Neural cell (in vitro differentiated cells): ENCODE results near the gene YEATS4. TPM values are rescaled to one million over a fixed set of nuclear protein-coding genes. Genes with fewer than 3 reads are reported as not detected.

Experiments
- H2AFZ ChIP-seq: fragments of 200-600, 300-800 bp; sonication (generic), shearing (Covaris generic); 2 replicates; pipeline ENCODE4 v1.6.0; 2014; ENCODE audit warnings: low read depth, mild to moderate bottlenecking, antibody characterized with exemption, low read length, moderate library complexity
- H3F3A ChIP-seq: fragments of 200-600 bp; shearing (Covaris generic); 2 replicates; pipeline ENCODE4 v1.6.1; 2016; ENCODE audit warnings: mild to moderate bottlenecking, moderate library complexity, mixed read lengths, antibody characterized with exemption, low read length; ENCODE audit not compliant: insufficient read depth, poor library complexity, severe bottlenecking
- H3K27ac ChIP-seq: fragments of 200-600, 300-800 bp; sonication (generic), shearing (Covaris generic); 2 replicates; pipeline ENCODE4 v1.5.1; 2014; ENCODE audit warnings: mild to moderate bottlenecking, low read length, moderate library complexity
- H3K27me3 ChIP-seq: fragments of 300-800, 200-600 bp; sonication (generic), shearing (Covaris generic); 2 replicates; pipeline ENCODE4 v1.6.0; 2014; ENCODE audit warnings: mild to moderate bottlenecking, low read depth, low read length, moderate library complexity; ENCODE audit not compliant: insufficient read depth
- H3K36me3 ChIP-seq: fragments of 300-800, 200-600 bp; sonication (generic), shearing (Covaris generic); 2 replicates; pipeline ENCODE4 v1.5.1; 2014; ENCODE audit warnings: mild to moderate bottlenecking, antibody characterized with exemption, low read length, moderate library complexity; ENCODE audit not compliant: insufficient read depth
- H3K4me2 ChIP-seq: fragments of 300-800, 200-600 bp; sonication (generic), shearing (Covaris generic); 2 replicates; pipeline ENCODE4 v1.6.0; 2014; ENCODE audit warnings: mild to moderate bottlenecking, low read length
- H3K4me3 ChIP-seq: fragments of 300-800, 200-600 bp; sonication (generic), shearing (Covaris generic); 2 replicates; pipeline ENCODE4 v1.5.1; 2014; ENCODE audit warnings: mild to moderate bottlenecking, low read length, moderate library complexity
- H3K79me2 ChIP-seq: fragments of 200-600 bp; shearing (Covaris generic); replicated peaks from 2 replicates; pipeline ENCODE4 v1.6.0; 2014; ENCODE audit warnings: mild to moderate bottlenecking, low read length, moderate library complexity; ENCODE audit not compliant: insufficient read depth
- H3K9ac ChIP-seq: fragments of 300-800, 200-600 bp; sonication (generic), shearing (Covaris generic); 2 replicates; pipeline ENCODE4 v1.6.1; 2016; ENCODE audit warnings: mild to moderate bottlenecking, low read length, mixed read lengths
- H3K9me2 ChIP-seq: fragments of 200-600 bp; shearing (Covaris generic); 2 replicates; pipeline ENCODE4 v1.6.1; 2016; ENCODE audit warnings: mild to moderate bottlenecking, low read length, mixed read lengths; ENCODE audit not compliant: insufficient read depth
- H3K9me3 ChIP-seq: fragments of 200-600, 300-800 bp; sonication (generic), shearing (Covaris generic); 2 replicates; pipeline ENCODE4 v1.6.1; 2016; ENCODE audit warnings: mild to moderate bottlenecking, mixed run types, low read length, moderate library complexity, mixed read lengths
- H4K20me1 ChIP-seq: fragments of 200-600 bp; shearing (Covaris generic); 2 replicates; pipeline ENCODE4 v1.6.1; 2016; ENCODE audit warnings: mild to moderate bottlenecking, mixed run types; ENCODE audit not compliant: insufficient read depth
- EP300 ChIP-seq: fragments of 450-650 bp; conservative IDR thresholded peaks from 2 replicates; pipeline ENCODE4 v1.6.1; 2014; ENCODE audit warnings: antibody characterized with exemption, mild to moderate bottlenecking, moderate library complexity; ENCODE audit not compliant: poor library complexity, severe bottlenecking
- EZH2 ChIP-seq: fragments of 200-600, 300-800 bp; shearing (Covaris generic), sonication (generic); IDR thresholded peaks from 2 replicates; pipeline ENCODE4 v1.6.1; 2014; ENCODE audit warnings: antibody characterized with exemption, low read length, borderline replicate concordance, mild to moderate bottlenecking; ENCODE audit not compliant: insufficient read depth, poor library complexity, severe bottlenecking
- MXI1 ChIP-seq: fragments of 450-650 bp; conservative IDR thresholded peaks from 2 replicates; pipeline ENCODE4 v1.6.1; 2014; ENCODE audit warnings: antibody characterized with exemption, mild to moderate bottlenecking; ENCODE audit not compliant: poor library complexity, severe bottlenecking
- POLR2AphosphoS5 ChIP-seq: IDR thresholded peaks from 2 replicates; pipeline ENCODE4 v1.6.1; 2012
- RAD21 ChIP-seq: fragments of 450-650 bp; conservative IDR thresholded peaks from 2 replicates; pipeline ENCODE4 v1.6.1; 2014; ENCODE audit warnings: antibody characterized with exemption, mild to moderate bottlenecking, moderate library complexity
- REST ChIP-seq: IDR thresholded peaks from 2 replicates; pipeline ENCODE4 v1.6.1; 2012; ENCODE audit warnings: borderline replicate concordance
- SMC3 ChIP-seq: fragments of 450-650 bp; conservative IDR thresholded peaks from 2 replicates; pipeline ENCODE4 v1.6.1; 2014; ENCODE audit warnings: antibody characterized with exemption, mild to moderate bottlenecking, moderate library complexity; ENCODE audit not compliant: poor library complexity
- TAF1 ChIP-seq: IDR thresholded peaks from 2 replicates; pipeline ENCODE4 v1.6.1; 2012; ENCODE audit warnings: low read depth
- polyA plus RNA-seq: library from polyadenylated mRNA; depleted of rRNA; stranded (reverse); fragments of >200 nt; gene quantifications from 2 replicates; pipeline ENCODE4 v1.2.3, GENCODE V29; 2014
- TF ChIP-seq, protein P1 (sequence below): fragments of 450-650 bp; IDR thresholded peaks from 2 replicates; pipeline ENCODE4 v1.5.1; 2014; ENCODE audit warnings: antibody characterized with exemption, mild to moderate bottlenecking, moderate library complexity; ENCODE audit not compliant: poor library complexity, severe bottlenecking

YEATS4 gene
- polyA plus RNA-seq, 1 donor from 2014 or later, result 227 TPM

GRCh38 chr12:69360348-69360672, 767 bp downstream of the YEATS4 start:
- Histone ChIP-seq H4K20me1 (no peaks in the 10 kb centered on the region), H3K79me2 (peaks cover 21% of the 10 kb centered on the region), H3K9ac (peak overlapping the region; percentile 84), H3K9me3 (no peaks in the 10 kb centered on the region), H2AFZ (no peak overlapping the region), H3K36me3 (no peaks in the 10 kb centered on the region), H3F3A (peaks cover 5% of the 10 kb centered on the region), H3K4me2 (peak overlapping the region; percentile 32), H3K9me2 (no peaks in the 10 kb centered on the region), H3K27me3 (no peaks in the 10 kb centered on the region), H3K4me3 (peak overlapping the region; percentile 86), H3K27ac (peak overlapping the region; percentile 82)
- TF ChIP-seq EZH2 (no peak), REST (no peak), MXI1 (no peak), RAD21 (no peak), POLR2AphosphoS5 (peak; percentile 34), EP300 (no peak), TAF1 (no peak), SMC3 (peak; percentile 4)
- TF ChIP-seq, protein P1, sequence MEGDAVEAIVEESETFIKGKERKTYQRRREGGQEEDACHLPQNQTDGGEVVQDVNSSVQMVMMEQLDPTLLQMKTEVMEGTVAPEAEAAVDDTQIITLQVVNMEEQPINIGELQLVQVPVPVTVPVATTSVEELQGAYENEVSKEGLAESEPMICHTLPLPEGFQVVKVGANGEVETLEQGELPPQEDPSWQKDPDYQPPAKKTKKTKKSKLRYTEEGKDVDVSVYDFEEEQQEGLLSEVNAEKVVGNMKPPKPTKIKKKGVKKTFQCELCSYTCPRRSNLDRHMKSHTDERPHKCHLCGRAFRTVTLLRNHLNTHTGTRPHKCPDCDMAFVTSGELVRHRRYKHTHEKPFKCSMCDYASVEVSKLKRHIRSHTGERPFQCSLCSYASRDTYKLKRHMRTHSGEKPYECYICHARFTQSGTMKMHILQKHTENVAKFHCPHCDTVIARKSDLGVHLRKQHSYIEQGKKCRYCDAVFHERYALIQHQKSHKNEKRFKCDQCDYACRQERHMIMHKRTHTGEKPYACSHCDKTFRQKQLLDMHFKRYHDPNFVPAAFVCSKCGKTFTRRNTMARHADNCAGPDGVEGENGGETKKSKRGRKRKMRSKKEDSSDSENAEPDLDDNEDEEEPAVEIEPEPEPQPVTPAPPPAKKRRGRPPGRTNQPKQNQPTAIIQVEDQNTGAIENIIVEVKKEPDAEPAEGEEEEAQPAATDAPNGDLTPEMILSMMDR, result no peak

DNA sequence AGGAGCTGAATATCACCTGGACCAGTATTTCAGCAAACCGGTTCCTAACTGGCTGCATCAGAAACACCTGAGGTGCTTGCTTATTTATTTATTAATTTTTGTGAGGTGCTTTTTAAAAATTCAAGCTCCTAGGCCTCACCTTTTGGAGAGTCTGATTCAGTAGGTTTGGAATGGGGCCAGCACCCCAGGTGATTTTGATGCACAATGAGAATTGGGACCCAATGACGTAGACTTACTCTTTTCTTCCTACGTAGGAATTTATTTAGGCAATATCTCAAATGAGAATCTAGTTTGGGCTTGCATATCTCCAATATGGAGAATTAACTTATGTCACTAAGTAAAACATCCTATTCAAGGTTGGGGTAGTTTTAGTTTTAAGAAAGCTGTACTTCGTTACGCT, 7.3 kb downstream of the YEATS4 start:
- H3K4me2 ChIP-seq, result no peak overlapping the region
- H3K79me2 ChIP-seq, result peaks cover 18% of the 10 kb centered on the region
- H3K9ac ChIP-seq, result no peak overlapping the region
- H2AFZ ChIP-seq, result no peak overlapping the region
- no peaks in the 10 kb centered on the region for H3K9me2 ChIP-seq
- H3K4me3 ChIP-seq, result no peak overlapping the region
- H3K9me3 ChIP-seq, result no peaks in the 10 kb centered on the region
- H3K27ac ChIP-seq, result no peak overlapping the region
- H3K27me3 ChIP-seq, result no peaks in the 10 kb centered on the region
- TF ChIP-seq, protein P1, result no peak
- TF ChIP-seq RAD21, result no peak
- TF ChIP-seq SMC3, result no peak
- no peak for TF ChIP-seq EP300
- no peak for TF ChIP-seq EZH2
- no peak for TF ChIP-seq MXI1
- no peak for TF ChIP-seq REST
- TF ChIP-seq TAF1, result no peak
- TF ChIP-seq POLR2AphosphoS5, result no peak
- H3K36me3 ChIP-seq, result peaks cover 12% of the 10 kb centered on the region
- no peaks in the 10 kb centered on the region for H3F3A ChIP-seq
- H4K20me1 ChIP-seq, result no peaks in the 10 kb centered on the region
